ENCODE measurements around the gene LARP4B.

- TF ChIP-seq CTCF (IDR thresholded peaks at IDR 0.05) (no peak), POLR2A (IDR thresholded peaks at IDR 0.05) (no peak)
Measured at GRCh38 chr10:923844-924523, 7.5 kb downstream of the LARP4B start.

Data from breast epithelium (tissue), 3 donors.